HepG2 (cell line): ENCODE data around the gene VAMP8. TPM values are rescaled to one million over a fixed set of nuclear protein-coding genes. Genes with fewer than 3 reads are reported as not detected.

ENCODE experiments used
- ATAC-seq: fragments of 200-7000 bp; cut with Tn5 transposase; 3 replicates; pipeline ENCODE4 v1.9.1; 2020; ENCODE audit warnings: mild to moderate bottlenecking, moderate library complexity
- BruUV-seq: library from RNA; stranded (reverse); fragments of 400-500 nt; replicated peaks from 2 replicates; lab custom pipeline; 2021; lab: Mats Ljungman, UMichigan
- CTCF ChIA-PET: fragments of 300-600 bp; formaldehyde crosslinking; extraction: SDS; loops from one replicate; lab custom pipeline; 2021; ENCODE audit warnings: low total read pairs, inconsistent platforms, low intra/inter-chr PET ratio; lab: Yijun Ruan, JAX
- POLR2A ChIA-PET: fragments of 350-600 bp; sonication (Branson Sonifier 250); formaldehyde crosslinking; loops from one replicate; lab custom pipeline; 2020; ENCODE audit warnings: antibody characterized with exemption, inconsistent platforms; lab: Yijun Ruan, JAX
- DNase-seq: peaks from one replicate; pipeline ENCODE4 v3.0.0-alpha.2; 2015; ENCODE audit warnings: low spot score
- FAIRE-seq: peaks from 3 replicates; lab custom pipeline; 2011; peaks lifted over from hg19 to GRCh38; lab: Jason Lieb, UNC
- H2AFZ ChIP-seq: one replicate; pipeline ENCODE4 v1.6.1; 2011; ENCODE audit warnings: low read length, inconsistent platforms
- H3K27ac ChIP-seq: fragments of 300-600 bp; 3 replicates; pipeline ENCODE4 v1.8.0; 2011; ENCODE audit warnings: mixed run types, mild to moderate bottlenecking, mixed read lengths, low read length, inconsistent platforms; ENCODE audit not compliant: insufficient read depth; ENCODE audit errors: extremely low read length
- H3K27me3 ChIP-seq, 2 experiments: fragments of 200-600 bp in 1 of 2; 2 replicates in 1 of 2; 3 replicates in 1 of 2; pipeline versions ENCODE4 v1.6.0 to v1.8.0; 2011; ENCODE audit warnings: low read length in 2 of 2, mild to moderate bottlenecking in 2 of 2, moderate library complexity in 2 of 2, inconsistent platforms in 1 of 2; ENCODE audit not compliant: insufficient read depth in 2 of 2, control insufficient read depth in 1 of 2
- H3K36me3 ChIP-seq, 2 experiments: fragments of 200-600 bp in 1 of 2; replicated peaks in 1 of 2; 2 replicates in 1 of 2; 3 replicates in 1 of 2; pipeline versions ENCODE4 v1.5.1 to v1.8.0; 2011; ENCODE audit warnings: low read length in 2 of 2, inconsistent platforms in 1 of 2; ENCODE audit not compliant: insufficient read depth in 2 of 2, control insufficient read depth in 1 of 2
- H3K4me1 ChIP-seq: 2 replicates; pipeline ENCODE4 v1.5.1; 2012; ENCODE audit warnings: low read length, inconsistent platforms; ENCODE audit not compliant: insufficient read depth
- H3K4me2 ChIP-seq: 2 replicates; pipeline ENCODE4 v1.6.0; 2011; ENCODE audit warnings: low read depth, low read length, inconsistent platforms
- H3K4me3 ChIP-seq, 3 experiments: fragments of 200-600 bp in 1 of 3; sonication (generic), shearing (Covaris generic) in 1 of 3; replicated peaks in 1 of 3; 2 replicates each; pipeline ENCODE4 v1.5.1; 2011 to 2016; ENCODE audit warnings: low read length in 3 of 3, inconsistent platforms in 2 of 3, low read depth in 2 of 3, mild to moderate bottlenecking in 2 of 3, control low read depth in 1 of 3, mixed read lengths in 1 of 3; ENCODE audit not compliant: insufficient read depth in 1 of 3
- H3K79me2 ChIP-seq: one replicate; pipeline ENCODE4 v1.6.1; 2011; ENCODE audit warnings: low read length, inconsistent platforms; ENCODE audit not compliant: insufficient read depth
- H3K9ac ChIP-seq: 2 replicates; pipeline ENCODE4 v1.6.0; 2011; ENCODE audit warnings: mild to moderate bottlenecking, low read depth, low read length, inconsistent platforms; ENCODE audit not compliant: insufficient read depth
- H3K9me3 ChIP-seq: 2 replicates; pipeline ENCODE4 v1.5.1; 2012; ENCODE audit warnings: mild to moderate bottlenecking, low read length
- H4K20me1 ChIP-seq: 2 replicates; pipeline ENCODE4 v1.6.0; 2011; ENCODE audit warnings: inconsistent platforms, mild to moderate bottlenecking, low read length, moderate library complexity; ENCODE audit not compliant: insufficient read depth
- DMAP1 ChIP-seq: IDR thresholded peaks from 2 replicates; pipeline ENCODE4 v1.6.1; 2016
- REPIN1 ChIP-seq: sonication (generic); formaldehyde crosslinking; IDR thresholded peaks from 2 replicates; pipeline ENCODE4 v1.8.0; 2022; ENCODE audit warnings: missing genetic modification reagents, low read depth, mild to moderate bottlenecking, borderline replicate concordance
- TCF12 ChIP-seq, 2 experiments: fragments of 450-650 bp in 1 of 2; sonication (generic) in 1 of 2; formaldehyde crosslinking in 1 of 2; IDR thresholded peaks; 2 replicates each; pipeline versions ENCODE4 v1.6.1 to v1.8.0; 2017 to 2022; ENCODE audit warnings: antibody characterized with exemption in 1 of 2, mild to moderate bottlenecking in 1 of 2, missing genetic modification reagents in 1 of 2, moderate library complexity in 1 of 2
- ZNF501 ChIP-seq: sonication (generic); formaldehyde crosslinking; IDR thresholded peaks from 2 replicates; pipeline ENCODE4 v1.5.1; 2020; ENCODE audit warnings: mild to moderate bottlenecking, moderate library complexity, missing genetic modification reagents
- ZNF543 ChIP-seq: sonication (generic); formaldehyde crosslinking; IDR thresholded peaks from 2 replicates; pipeline ENCODE4 v1.4.0; 2020; ENCODE audit warnings: mild to moderate bottlenecking, missing genetic modification reagents
- WGBS: methylation state at CpG from one replicate; pipeline ENCODE4 v1.1.6; 2017; ENCODE audit warnings: low lambda C conversion rate; 5-methylcytosine and 5-hydroxymethylcytosine counted together
- in situ Hi-C: cut with HindIII; loops from 2 replicates; pipeline ENCODE4 v1.10.0; 2017; ENCODE audit warnings: low pct_unique_long_range_greater_than_20kb; ENCODE audit not compliant: extremely low pct_ligation_motif_present
- intact Hi-C: fragments of 100-400 bp; cut with micrococcal nuclease; formaldehyde crosslinking; loops from one replicate; pipeline ENCODE4 v1.10.0; 2022; ENCODE audit not compliant: unreplicated experiment
- polyA plus RNA-seq, 8 experiments: library from polyadenylated mRNA; depleted of rRNA in 3 of 8; stranded (reverse) in 7 of 8; unstranded in 1 of 8; fragments of >200 nt; fragmentation: Illumina TruSeq in 4 of 8; extraction: Trizol in 4 of 8; gene quantifications; 2 replicates each; pipeline versions ENCODE4 v1.2.1 to v1.2.3, GENCODE V29; 2011 to 2016; ENCODE audit warnings: low read depth in 4 of 8, missing spikeins in 1 of 8, mixed read lengths in 1 of 8; ENCODE audit not compliant: insufficient read depth in 1 of 8
- total RNA-seq, 5 experiments: library from RNA; depleted of rRNA; stranded (reverse); fragments of >200 nt; fragmentation: Illumina TruSeq; extraction: Trizol; gene quantifications; 2 replicates each; pipeline ENCODE4 v1.2.3, GENCODE V29; 2016; ENCODE audit warnings: low read depth in 1 of 5
- TF ChIP-seq, protein P1 (sequence below): sonication (generic); formaldehyde crosslinking; IDR thresholded peaks from 2 replicates; pipeline ENCODE4 v1.5.1; 2020; ENCODE audit warnings: mild to moderate bottlenecking, missing genetic modification reagents
- TF ChIP-seq, protein P2 (sequence below): sonication (generic); formaldehyde crosslinking; IDR thresholded peaks from 2 replicates; pipeline ENCODE4 v1.4.0; 2020; ENCODE audit warnings: mild to moderate bottlenecking, missing genetic modification reagents

The VAMP8 gene
- total and polyA plus RNA-seq, 2 of the 13 experiments (the other 11 are each of a cell fraction or from before 2014, with no cell fraction given), result 83.3 to 157 TPM

DNA sequence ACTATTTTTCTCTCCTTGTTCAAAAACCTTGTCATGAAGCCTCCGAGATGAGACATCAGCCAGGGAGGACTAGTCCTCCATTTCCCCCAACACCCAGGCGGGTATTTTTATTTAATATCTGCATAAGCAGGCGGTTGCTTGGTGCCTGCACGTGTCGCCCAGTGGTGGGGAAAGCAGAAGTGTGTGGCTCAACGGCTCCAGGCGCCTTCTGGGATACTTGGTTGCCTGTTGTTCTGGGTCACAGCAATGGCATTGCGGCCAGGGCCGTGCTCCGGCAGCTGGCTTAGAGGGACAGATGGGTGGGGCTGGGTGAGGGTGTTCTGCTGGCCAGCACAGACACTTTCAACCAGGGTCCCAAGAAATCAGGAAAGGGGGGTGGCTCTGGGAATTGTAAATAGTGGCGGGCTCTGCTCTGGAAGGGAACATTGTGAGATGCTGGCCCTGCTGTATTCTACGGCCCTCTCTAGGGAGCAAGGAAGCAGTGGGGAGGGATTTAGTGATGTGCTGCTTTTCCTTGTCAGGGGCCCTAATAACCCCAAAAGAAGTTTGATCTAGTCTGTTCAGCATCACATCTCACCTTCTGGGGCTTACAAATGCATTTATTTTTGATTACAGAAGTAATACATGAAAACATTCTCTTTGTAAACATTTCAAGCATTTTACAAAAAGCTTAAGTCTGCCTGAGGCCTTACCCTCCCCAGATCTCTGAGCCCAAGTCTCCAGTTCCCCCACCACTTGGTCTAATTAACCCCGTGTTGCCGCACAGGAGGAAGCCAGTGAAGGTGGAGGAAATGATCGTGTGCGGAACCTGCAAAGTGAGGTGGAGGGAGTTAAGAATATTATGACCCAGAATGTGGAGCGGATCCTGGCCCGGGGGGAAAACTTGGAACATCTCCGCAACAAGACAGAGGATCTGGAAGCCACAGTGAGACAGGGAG is 1.1 kb downstream of the VAMP8 start:
- no peaks in the 10 kb centered on the region; a peak in 1 of 5 replicates for H3K27me3 ChIP-seq
- 34% methylated on average over 18 of the region's 19 CpGs for WGBS
- peak overlapping the region; percentile 79 to 90 (median 87) for H3K4me3 ChIP-seq
- H3K36me3 ChIP-seq, result peaks cover 0 to 7% of the 10 kb centered on the region in 2 experiments; a peak in 4 of 5 replicates
- peak overlapping the region; percentile 7 for H2AFZ ChIP-seq
- H3K4me2 ChIP-seq, result peak overlapping the region; percentile 95
- H3K79me2 ChIP-seq, result peaks cover 12% of the 10 kb centered on the region
- DNase-seq, result no peak
- peak overlapping the region; percentile 80 for H3K9ac ChIP-seq
- H3K4me1 ChIP-seq, result peaks cover 60% of the 10 kb centered on the region
- no peak for FAIRE-seq
- no peaks in the 10 kb centered on the region for H4K20me1 ChIP-seq
- peak; percentile 65 for ATAC-seq
- in situ Hi-C loops, result no loop called here
- intact Hi-C loops, result no loop called here
- peak overlapping the region; percentile 64 for H3K27ac ChIP-seq
- BruUV-seq, result no TSS peak
- CTCF ChIA-PET, result no interaction called here
- POLR2A ChIA-PET, result interaction anchor here (0.7 to 12.7 kb wide), 22 partner anchors 9 to 179 kb away, joined by 3 to 201 read pairs (median 8); partner anchors contain the start of genes C2orf68, GGCX, MAT2A and RNF181
- no peaks in the 10 kb centered on the region for H3K9me3 ChIP-seq
- TF ChIP-seq TCF12 (IDR thresholded peaks at IDR 0.05) (no peak), TCF12 (CRISPR knock-in tag; IDR thresholded peaks at IDR 0.05) (no peak), ZNF501 (CRISPR knock-in tag) (peak; percentile 30; the same call in 1 of the 2 replicates), REPIN1 (CRISPR knock-in tag) (no peak), DMAP1 (0 out of 2 replicates have a peak, but pooled peaks have one; percentile 63), ZNF543 (CRISPR knock-in tag) (peak; percentile 49; the same call in 1 of the 2 replicates)
- TF ChIP-seq, protein P1, sequence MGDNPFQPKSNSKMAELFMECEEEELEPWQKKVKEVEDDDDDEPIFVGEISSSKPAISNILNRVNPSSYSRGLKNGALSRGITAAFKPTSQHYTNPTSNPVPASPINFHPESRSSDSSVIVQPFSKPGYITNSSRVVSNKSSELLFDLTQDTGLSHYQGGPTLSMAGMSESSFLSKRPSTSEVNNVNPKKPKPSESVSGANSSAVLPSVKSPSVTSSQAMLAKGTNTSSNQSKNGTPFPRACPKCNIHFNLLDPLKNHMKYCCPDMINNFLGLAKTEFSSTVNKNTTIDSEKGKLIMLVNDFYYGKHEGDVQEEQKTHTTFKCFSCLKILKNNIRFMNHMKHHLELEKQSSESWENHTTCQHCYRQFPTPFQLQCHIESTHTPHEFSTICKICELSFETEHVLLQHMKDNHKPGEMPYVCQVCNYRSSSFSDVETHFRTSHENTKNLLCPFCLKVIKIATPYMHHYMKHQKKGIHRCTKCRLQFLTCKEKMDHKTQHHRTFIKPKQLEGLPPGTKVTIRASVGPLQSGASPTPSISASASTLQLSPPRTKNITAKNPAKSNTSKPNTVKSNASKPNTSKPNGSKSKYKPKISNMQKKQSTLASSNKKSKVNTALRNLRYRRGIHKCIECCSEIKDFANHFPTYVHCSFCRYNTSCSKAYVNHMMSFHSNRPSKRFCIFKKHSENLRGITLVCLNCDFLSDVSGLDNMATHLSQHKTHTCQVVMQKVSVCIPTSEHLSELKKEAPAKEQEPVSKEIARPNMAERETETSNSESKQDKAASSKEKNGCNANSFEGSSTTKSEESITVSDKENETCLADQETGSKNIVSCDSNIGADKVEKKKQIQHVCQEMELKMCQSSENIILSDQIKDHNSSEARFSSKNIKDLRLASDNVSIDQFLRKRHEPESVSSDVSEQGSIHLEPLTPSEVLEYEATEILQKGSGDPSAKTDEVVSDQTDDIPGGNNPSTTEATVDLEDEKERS (CRISPR knock-in tag), result no peak
- TF ChIP-seq, protein P2, sequence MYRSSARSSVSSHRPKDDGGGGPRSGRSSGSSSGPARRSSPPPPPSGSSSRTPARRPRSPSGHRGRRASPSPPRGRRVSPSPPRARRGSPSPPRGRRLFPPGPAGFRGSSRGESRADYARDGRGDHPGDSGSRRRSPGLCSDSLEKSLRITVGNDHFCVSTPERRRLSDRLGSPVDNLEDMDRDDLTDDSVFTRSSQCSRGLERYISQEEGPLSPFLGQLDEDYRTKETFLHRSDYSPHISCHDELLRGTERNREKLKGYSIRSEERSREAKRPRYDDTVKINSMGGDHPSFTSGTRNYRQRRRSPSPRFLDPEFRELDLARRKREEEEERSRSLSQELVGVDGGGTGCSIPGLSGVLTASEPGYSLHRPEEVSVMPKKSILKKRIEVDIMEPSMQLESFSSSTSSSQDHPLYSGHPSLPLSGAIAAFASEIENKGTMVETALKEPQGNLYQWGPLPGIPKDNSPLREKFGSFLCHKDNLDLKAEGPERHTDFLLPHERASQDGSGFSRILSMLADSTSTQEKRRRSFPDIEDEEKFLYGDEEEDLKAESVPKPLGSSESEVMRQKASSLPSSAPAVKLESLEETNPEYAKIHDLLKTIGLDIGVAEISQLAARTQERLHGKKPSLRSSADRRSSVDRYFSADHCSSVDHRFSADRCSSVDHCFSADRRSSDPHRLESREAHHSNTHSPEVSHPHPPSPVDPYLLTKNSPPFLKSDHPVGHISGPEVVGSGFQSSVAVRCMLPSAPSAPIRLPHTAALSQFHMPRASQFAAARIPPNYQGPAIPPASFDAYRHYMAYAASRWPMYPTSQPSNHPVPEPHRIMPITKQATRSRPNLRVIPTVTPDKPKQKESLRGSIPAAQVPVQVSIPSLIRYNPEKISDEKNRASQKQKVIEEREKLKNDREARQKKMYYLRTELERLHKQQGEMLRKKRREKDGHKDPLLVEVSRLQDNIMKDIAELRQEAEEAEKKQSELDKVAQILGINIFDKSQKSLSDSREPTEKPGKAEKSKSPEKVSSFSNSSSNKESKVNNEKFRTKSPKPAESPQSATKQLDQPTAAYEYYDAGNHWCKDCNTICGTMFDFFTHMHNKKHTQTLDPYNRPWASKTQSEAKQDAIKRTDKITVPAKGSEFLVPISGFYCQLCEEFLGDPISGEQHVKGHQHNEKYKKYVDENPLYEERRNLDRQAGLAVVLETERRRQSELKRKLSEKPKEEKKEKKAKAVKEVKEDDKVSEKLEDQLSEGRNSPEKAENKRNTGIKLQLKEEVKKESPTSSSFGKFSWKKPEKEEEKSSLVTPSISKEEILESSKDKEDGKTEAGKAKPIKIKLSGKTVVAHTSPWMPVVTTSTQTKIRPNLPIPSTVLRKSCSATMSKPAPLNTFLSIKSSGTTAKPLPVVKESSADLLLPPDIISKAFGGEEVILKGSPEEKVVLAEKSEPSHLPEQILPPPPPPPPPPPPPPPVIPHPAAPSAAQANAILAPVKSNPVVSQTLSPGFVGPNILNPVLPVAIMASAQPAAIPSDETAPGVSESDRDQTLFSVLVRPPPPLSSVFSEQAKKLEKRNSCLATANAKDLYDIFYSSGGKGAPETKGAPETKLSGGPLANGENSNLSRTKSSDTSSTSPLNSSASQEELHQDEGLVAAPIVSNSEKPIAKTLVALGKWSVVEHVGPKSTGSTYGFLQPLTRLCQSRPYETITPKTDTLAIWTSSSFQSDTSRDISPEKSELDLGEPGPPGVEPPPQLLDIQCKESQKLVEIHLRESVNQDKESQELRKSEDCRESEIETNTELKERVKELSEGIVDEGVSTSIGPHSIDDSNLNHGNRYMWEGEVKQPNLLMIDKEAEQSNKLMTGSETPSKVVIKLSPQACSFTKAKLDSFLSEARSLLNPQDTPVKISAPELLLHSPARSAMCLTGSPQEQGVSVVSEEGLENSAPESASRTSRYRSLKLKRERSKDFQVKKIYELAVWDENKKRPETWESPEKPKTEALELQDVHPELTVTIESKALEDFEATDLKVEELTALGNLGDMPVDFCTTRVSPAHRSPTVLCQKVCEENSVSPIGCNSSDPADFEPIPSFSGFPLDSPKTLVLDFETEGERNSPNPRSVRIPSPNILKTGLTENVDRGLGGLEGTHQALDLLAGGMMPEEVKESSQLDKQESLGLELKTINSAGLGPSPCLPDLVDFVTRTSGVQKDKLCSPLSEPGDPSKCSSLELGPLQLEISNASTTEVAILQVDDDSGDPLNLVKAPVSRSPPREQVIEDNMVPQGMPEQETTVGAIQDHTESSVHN, result 0 out of 2 replicates have a peak, but pooled peaks have one; percentile 4
